HG03159 (cell line): ENCODE results near the gene RSPH6A.
A peak's percentile ranks its signal among the peaks of the same experiment; 100 is the strongest.
"Not testable (repeated sequence)": the region's sequence is repeated elsewhere in the genome, so short reads cannot be mapped to it uniquely, and the experiment has no call there.

Experiments
- ATAC-seq: cut with Tn5 transposase; IDR thresholded peaks from one replicate; pipeline ENCODE4 v1.9.1; 2021; ENCODE audit warnings: mild to moderate bottlenecking, moderate library complexity; ENCODE audit not compliant: unreplicated experiment

The RSPH6A gene

DNA sequence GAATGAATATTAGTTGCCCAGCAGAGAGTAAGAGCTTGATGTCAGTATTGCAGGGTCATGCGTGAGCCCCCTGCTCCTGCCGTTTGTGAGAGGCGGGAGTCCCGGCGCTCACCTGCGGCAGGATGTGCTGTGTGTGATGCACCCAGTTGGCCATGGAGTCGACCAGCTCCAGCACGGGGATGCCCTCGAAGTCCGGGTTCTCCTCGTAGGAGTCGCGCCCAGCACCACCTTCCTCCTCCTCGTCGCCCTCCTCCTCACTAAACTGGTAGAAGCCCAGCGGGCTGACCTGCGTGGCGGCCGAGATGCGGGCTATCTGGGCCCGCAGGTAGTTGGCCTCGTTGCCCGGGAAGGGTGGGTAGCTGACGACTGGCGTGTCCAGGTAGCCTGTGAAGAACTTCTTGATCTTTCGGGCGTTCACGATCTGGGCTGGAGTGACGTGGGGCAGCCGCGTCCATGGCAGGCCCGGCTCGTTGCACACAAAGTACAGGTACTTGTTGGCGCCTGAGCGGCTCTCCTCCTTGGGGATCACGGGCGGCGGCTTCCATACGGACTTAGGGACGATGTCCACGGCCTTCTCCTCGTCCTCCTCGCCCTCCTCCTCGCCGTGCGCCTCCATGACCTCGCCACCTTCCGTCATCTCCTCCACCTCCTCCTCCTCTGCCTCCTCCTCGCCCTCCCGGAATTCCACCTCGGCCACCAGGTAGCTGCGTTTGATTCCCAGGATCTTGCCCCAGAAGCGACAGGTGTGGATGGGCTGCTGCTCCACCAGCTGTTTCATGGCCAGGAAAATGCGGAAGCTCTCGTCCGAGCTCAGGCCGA lies 10.8 kb downstream of the RSPH6A start:
- no peak for ATAC-seq

DNA sequence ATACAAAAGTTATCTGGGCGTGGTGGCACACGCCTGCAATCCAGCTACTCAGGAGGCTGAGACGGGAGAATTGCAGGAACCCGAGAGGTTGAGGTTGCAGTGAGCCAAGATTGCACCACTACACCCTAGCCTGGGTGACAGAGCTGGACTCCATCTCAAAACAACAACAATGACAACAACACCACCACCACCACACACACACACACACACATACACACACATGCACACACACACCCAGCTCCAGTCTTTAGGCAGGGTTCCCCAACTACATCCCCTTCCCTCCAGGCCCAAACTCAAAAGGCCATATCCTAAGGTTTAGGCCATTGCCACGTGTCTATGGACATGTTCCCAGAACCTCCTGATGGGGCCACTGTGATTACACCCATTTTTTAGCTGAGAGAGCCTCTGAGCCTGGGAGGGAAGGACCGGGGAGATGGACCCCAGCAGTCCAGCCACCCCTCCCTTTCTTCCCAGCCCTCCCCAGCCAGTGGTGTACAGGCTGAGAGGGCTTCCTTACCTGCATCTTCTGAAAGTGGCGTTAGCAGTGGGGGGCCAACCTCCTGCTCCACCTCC lies 13.4 kb downstream of the RSPH6A start:
- no peak for ATAC-seq

DNA sequence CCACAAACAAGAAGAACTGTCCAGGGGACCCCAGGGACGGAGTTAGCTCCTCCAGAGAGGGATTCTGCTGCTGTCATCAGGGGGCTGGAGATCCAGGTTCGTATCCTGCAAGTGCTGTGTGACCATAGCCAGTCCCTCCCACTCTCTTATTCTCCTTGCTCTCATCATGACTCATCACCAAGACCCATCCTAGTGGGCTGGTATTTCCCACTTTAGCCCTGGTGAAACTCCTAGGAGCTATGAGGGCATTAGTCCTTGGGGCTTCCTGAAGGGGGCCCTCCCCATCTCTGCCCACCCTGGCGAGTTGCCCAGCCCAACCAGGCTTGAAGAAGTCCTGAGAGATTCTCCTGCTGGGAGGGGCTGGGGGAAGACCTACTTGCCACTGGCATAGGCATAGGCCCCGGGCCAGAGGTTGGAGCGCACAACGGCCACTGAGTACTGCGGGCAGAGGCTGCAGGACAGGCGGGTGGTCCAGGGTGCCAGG lies 15.0 kb downstream of the RSPH6A start:
- no peak for ATAC-seq

DNA sequence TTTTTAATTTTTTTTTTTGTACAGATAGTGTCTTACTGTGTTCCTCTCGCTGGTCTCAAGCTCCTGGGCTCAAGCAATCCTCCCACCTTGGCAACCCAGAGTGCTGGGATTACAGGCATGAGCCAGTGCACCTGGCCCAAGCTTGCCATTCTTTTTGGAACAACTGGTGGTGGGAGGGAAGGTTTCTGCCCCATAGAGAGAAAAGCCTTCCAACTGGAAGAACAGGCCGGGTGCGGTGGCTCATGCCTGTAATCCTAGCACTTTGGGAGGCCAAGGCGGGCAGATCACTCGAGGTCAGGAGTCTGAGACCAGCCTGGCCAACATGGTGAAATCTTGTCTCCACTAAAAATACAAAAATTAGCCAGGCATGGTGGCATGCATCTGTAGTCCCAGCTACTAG lies 15.6 kb downstream of the RSPH6A start:
- not testable (repeated sequence) for ATAC-seq

DNA sequence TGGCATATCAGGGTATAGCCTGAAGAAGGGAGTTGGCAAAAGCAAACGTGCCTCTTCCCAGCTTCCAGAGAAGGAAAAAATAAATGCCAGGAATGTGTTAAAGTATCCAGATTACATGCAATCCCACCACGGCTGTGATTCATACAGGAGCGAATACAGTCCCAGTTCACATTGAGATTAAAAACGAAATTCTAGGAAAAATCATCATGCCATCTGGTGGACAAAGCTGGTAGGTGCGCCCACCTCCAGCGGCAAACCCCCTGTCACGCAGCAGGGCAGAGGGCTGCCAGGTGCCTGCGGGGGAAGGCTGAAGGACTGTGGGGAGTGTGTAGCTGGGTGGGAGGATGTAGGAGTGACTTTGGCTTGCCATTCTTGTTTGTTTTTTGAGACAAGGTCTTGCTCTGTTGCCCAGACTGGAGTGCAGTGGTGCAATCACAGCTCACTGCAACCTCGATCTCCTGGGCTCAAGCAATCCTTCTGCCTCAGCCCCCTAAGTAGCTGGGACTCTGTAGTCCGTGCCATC lies 16.1 kb downstream of the RSPH6A start:
- no peak for ATAC-seq

DNA sequence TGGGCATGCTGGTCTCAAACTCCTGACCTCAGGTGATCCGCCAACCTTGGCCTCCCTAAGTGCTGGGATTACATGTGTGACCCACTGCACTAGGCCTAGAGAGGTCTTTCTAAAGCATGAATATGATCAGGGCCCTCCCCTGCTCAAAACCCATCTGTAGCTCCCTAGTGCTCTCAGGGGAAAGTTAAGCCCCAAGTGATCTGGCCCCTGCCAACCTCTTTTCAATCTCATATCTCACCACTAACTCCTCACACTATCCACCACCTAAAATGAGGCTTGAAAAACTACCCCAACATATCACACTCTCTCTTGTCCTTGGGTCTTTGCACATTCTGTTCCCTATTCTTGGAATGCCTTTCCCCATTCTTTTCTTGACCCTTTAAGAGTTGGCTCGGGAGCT lies 20.5 kb downstream of the RSPH6A start:
- ATAC-seq, result no peak

DNA sequence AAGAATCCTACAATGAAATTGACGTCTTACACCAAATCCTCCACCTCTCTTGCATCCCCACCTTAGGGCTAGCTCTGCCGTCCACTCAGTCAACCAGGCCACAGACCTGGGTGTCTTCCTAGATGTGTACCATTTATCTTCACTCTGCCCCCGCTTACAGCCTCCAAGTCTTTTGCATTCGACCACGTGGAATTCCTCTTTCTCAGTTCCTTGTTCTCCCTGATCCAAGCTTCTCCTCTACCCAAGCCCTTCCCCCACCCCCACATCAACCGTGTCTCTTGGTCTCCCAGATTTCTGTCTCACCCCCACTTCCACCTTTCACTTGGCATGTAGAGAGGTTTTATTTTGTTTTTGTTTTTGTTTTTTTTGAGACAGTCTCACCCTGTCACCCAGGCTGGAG lies 21.2 kb downstream of the RSPH6A start:
- ATAC-seq, result no peak

DNA sequence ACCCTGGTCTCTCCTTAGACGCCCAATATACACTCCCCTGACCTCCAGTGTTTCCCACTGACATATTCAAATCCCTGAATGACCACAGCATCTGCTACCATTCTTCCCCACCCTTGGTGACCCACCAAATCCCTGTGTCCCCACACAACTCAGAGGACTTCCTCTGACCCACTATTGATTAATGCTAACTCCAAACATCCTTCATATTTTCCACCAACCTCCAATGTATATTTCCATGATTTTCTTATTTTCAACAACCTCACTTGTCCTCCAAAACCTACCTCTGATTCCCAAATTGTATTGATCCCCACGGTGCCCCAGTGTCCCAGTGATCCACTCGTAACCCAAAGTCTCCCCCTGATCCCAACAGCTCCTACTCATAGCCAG lies 21.9 kb downstream of the RSPH6A start:
- no peak for ATAC-seq

DNA sequence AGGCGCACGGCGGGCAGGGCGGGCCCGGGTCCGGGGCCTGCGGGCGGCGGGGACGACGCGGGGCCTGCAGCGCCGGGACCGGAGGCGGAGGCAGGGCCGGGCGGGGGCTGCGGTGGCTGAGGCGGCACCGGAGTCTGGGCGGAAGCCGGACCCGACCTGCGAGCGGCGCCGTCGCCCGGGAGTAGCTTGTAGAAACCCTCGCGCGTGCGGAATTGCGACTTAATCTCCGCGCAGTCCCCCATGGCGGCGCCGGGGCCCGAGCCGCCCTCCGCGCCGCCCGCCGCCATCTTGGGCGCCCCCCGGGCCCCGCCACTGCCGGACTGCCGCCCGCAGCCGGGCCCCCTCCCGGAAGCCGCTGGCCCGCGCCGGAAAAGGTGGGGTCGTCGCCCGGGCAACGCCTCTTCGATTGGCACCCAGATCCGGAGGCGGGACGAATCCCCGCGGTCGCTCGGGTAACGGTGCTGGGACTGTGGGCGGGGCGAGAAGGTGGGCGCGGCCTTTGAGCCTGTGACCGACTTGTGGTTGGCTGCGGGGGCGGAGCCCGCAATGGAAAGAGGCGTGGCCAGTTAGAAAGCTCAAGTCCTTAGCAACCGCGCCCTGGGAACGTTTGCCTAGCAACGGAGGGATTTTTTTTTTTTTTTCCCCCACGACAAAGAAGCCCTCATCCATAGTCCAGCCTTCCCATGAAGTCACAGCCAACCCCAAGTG lies 22.5 kb downstream of the RSPH6A start, which contains the start of gene DMWD:
Gene DMWD (minus strand): TSS at position 376 of the 708 bp plus-strand sequence. CDS start 89 bp downstream, at position 287.
- peak; percentile 84 for ATAC-seq

DNA sequence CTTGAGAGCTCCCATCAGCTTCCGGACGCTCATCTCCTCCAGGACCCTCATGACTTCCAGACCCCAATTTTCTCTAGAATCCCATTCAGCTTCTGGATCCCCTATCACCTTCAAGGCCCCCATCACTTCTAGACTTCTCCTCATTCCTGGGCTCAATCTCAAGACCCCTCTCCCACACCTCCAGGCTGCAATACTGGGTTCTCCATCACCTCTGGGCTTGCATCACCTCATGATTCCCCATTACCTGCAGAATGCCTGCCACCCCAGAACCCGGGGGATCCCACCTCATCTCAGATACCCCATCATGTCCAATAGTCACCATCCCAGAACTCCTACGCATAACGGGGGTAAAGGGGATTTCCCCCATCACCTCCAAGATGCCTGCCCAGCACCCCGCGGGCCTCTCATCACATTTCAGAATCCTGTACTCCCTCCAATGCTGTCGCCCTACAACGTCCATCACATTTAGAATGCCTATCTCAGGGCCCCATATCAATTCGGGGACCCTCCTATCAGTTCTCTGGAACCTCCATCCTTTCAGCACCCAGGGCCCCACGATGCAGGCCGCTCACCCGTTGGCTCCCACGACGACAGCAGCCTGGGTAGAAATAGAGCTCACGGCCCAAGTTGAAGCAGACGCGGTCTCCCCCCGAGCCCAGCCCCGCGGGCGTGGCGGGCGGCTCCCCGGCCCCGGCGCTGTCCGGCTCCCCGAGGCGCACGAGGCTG lies 23.2 kb downstream of the RSPH6A start:
- ATAC-seq, result no peak

DNA sequence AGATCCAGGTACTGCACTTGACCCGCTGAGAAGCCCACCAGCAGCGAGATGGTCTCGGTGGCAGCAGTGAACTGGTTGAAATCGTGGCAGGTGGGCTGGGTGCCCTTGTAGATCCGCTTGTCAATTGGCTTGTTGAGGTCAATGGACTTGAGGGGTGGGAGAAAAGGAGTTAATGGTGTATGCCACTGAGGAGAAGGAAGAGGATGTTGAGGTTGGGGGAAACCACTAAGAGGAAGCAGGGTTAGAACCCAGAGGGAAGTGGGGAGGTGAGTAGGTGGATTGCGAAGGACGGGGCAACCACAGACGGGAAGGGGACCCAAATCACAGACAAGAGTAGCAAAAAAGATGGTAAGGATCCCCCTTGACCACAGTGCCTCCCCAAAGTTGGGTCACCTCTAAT lies 24.2 kb downstream of the RSPH6A start:
- ATAC-seq, result no peak

DNA sequence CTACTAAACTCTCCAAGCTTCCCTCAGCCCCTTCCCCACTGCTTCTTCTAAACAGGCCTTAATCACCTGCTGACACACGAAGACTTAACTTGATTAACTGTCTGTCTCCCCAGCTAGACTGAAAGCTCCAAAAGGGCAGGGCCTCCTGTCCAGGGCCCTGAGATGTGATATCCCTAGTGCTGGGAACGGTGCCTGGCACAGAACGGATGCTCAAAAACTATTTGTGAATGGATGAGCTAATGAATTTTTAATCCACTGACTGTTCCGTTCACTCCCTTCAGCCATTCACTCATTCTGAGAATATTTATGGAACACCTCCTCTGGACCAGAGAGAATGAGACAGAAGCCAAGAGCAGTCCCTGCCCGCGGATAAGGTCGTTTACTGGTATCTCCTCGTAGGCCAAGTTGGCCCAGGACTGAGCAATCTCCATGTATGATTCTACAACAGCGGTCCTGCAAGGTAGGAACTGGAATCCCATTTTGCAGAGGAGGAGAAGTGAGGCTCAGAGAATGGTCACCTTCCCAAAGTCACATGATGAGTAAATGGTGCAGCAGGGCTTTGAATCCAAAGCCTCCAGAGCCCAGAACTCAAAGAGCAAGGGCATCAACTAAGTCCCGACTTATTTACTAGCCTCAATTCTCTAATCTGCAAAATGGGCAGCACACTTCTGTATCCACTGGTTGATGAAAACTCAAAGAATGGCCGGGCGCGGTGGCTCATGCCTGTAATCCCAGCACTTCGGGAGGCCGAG lies 25.9 kb downstream of the RSPH6A start:
- no peak for ATAC-seq

DNA sequence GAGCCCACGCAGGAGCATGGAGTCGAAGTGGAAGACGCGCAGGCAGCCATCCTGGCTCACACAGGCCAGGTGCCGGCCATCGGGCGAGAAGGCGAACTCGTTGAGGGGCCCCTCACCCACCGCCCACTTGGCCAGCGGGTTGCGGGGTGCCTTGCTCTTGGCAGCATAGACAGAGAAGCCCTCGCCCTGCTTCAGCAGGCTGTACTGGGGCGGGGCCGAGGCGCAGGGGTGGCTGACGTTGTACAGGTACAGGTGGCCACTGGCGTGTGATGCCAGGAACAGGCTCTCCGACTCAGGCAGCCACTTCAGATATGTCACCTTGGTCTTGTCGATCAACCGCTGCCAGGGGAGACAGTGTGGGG lies 28.6 kb downstream of the RSPH6A start:
- ATAC-seq, result no peak

DNA sequence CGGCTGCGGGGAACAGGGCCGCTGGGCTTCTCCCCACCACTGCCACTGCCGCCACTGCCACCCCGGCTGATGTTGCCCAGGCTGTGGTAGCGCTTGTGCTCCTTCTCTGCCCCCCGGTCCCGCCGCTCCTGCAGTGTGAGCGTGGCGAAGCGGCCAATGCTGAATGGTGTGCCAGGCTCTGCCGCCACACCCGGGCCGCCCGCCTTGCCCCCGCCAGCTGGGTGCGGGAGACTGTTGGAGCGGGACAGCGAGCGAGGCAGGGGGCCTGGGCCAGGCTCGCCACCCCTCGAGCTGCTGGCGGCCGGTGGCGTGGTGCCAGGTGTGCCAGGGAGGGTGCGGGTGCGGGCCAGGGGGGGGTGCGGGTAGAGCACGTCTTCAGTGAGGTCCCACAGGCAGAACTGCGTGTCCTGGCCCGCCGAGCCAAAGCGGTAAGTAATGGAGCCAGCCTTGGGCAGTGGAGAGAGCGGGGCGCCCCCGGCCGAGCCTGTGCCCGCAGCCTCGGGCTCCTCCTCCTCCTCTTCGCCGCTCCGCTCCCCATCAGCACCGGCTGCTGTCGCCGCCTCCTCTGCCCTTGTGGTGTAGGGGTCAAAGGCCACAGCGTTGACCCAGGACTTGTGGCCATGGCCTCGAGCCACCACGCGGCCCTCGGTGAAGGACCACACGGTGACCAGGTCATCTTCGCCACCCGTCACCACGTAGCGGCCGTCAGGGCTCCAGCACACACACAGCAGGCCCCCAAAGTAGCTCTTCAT lies 29.2 kb downstream of the RSPH6A start:
- ATAC-seq, result no peak

DNA sequence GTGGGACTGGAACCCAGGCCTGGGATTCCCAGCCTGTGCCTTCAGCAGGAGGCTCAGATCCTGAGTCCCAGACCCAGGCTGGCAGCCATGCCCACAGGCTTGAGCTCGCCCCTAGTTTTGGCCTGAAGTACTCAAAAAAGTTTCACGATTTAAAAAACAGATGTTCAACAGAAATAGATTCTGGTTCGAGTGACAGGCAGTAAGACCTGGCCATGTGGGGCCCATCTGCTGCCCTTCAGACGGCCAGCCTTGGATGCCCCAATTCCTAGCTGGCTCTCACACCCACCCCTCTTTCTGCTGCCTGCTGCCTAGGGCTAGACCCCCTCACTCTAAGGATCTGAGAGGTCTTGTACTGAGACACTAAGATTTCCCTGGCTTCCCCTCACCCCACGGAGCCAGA lies 30.0 kb downstream of the RSPH6A start:
- no peak for ATAC-seq

DNA sequence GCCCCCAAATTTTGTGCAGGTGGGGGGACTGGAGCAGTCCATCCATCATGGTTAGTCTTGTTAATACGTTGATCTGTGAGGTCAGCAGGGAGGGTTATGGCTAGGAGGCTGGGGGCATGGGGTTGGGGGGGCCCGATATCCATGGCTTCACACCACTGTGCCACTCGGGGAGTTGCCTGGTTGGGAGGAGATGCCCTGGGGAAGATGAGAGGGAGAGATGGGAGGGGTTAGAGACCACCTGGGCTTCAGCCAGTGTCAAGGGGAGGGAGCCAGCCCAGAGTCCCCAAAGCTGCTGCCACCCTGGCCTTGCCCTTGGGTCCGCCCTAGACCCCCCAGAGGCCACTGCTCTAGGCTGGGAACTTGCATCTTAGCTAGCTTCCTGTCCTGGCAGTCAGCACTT lies 31.0 kb downstream of the RSPH6A start:
- no peak for ATAC-seq

DNA sequence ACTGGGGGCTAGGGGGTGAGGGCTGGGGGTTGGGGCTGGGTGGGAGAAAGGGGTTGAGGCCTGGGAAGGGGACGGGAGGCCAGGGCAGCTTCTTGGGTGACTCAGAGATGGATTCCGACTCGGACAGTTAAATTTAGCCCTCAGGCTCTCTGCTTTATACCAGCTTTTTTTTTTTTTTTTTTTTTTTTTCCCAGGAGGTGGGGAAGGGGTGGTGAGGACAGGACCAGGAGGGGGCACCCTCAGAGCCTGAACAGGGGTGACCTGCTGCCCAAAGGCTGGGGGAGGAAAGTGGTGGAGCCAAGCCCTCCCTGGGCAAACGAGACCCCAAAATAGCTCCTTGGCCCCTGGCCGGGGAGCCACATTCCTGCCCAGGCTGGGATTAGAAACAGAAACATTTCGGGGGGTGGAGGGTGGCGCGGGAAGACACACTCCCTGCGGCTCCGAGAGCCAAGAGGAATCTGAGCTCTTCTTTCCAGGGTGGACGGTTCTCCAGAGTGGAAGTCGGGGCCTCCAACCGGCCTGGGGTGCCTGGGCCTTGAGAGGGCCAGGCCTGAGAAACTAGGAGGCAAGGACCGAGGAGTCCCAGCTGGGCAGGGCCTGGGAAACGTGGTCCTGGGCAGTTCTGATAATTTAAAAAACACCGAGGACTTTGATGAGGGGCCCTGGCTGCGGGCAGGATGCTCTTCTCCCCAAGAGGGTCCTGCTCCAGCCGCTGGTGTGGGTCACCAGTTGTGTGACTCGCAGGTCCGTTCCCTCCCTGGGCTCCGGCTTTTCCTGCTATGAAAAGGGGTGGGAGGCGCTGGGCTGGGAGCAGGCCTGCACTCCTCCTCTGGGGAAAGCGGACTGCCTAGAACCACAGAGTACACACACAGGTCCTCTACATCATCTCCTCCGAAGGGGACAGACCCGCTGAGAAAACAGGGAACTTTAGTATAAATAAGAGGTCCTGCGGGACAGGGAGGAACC lies 32.0 kb downstream of the RSPH6A start:
- ATAC-seq, result no peak

DNA sequence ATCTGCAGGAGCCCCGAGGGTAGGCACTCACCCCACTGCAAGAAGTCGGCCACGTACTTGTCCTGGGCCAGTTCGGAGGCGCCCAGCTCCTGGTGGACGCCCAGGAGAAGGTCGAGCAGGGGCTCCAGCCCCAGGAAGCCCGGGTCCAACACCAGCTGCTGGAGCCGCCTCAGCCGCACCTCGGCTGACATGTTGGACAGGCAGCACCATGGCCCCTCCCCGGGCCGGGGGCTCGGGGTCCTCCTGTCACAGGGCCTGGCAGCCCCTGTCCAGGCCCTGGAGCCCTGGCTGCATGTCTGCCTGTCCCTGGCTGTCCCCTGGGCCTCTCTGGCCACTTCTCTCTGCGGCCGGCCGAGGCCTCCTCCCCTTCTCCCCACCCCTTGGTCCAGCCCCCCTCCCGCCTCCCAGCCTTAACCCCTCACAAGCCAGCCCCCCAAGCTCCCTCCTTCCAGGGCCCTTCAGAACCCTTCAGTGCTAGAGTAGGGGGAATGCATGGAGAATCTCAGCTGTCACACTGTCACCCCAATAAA lies 32.9 kb downstream of the RSPH6A start, which contains the start of gene DMPK:
Gene DMPK (minus strand): TSS at position 329 of the 530 bp plus-strand sequence. CDS start 138 bp downstream, at position 191.
- no peak for ATAC-seq
